Stimulated activated CD4-positive, alpha-beta T cell treated with anti-CD3 and anti-CD28 coated beads, Interleukin-2, amount 100 ng/mL, for 4 hours (primary cell): ENCODE results near the gene AEBP2.
"Not testable (repeated sequence)": the region's sequence is repeated elsewhere in the genome, so short reads cannot be mapped to it uniquely, and the experiment has no call there.

Experiments used
- DNase-seq: peaks from one replicate; pipeline ENCODE4 v3.0.0-alpha.2; 2020; ENCODE audit warnings: low read depth

The AEBP2 gene

GRCh38 chr12:19439059-19440018 is at the start of gene AEBP2:
AEBP2 (plus strand) TSS chr12:19439492; CDS start chr12:19439700, 208 bp downstream.
- peak; percentile 89 for DNase-seq

- DNase-seq, result no peak
Observed at GRCh38 chr12:19390051-19390598, 49.2 kb upstream of the AEBP2 start.

- DNase-seq, result not testable (repeated sequence)
Observed at GRCh38 chr12:19392644-19393043, 46.6 kb upstream of the AEBP2 start.

- DNase-seq, result no peak
Observed at GRCh38 chr12:19394385-19394784, 44.9 kb upstream of the AEBP2 start.

GRCh38 chr12:19397534-19397933 is 41.8 kb upstream of the AEBP2 start:
- no peak for DNase-seq

- DNase-seq, result no peak
Observed at GRCh38 chr12:19398376-19399363, 40.6 kb upstream of the AEBP2 start.

- not testable (repeated sequence) for DNase-seq
Observed at GRCh38 chr12:19400649-19401285, 38.5 kb upstream of the AEBP2 start.

GRCh38 chr12:19402211-19402610 is 37.1 kb upstream of the AEBP2 start:
- DNase-seq, result no peak

GRCh38 chr12:19402743-19403431 is 36.4 kb upstream of the AEBP2 start:
- no peak for DNase-seq

- DNase-seq, result no peak
Observed at GRCh38 chr12:19404242-19404880, 34.9 kb upstream of the AEBP2 start.

GRCh38 chr12:19409376-19409775 is 29.9 kb upstream of the AEBP2 start:
- no peak for DNase-seq

- DNase-seq, result no peak
Observed at GRCh38 chr12:19410211-19410610, 29.1 kb upstream of the AEBP2 start.

- no peak for DNase-seq
Observed at GRCh38 chr12:19410629-19411185, 28.6 kb upstream of the AEBP2 start.

GRCh38 chr12:19411234-19412204 is 27.8 kb upstream of the AEBP2 start:
- DNase-seq, result no peak

- no peak for DNase-seq
Observed at GRCh38 chr12:19412844-19413243, 26.4 kb upstream of the AEBP2 start.

- not testable (repeated sequence) for DNase-seq
Observed at GRCh38 chr12:19413582-19413981, 25.7 kb upstream of the AEBP2 start.

- DNase-seq, result no peak
Observed at GRCh38 chr12:19415563-19415962, 23.7 kb upstream of the AEBP2 start.

- no peak for DNase-seq
Observed at GRCh38 chr12:19419086-19419485, 20.2 kb upstream of the AEBP2 start.
